MV-4-11 (cell line): Measurements from ENCODE around the gene CACNG4.
"Not testable (repeated sequence)": the region's sequence is repeated elsewhere in the genome, so short reads cannot be mapped to it uniquely, and the experiment has no call there.

Experiments
- DNase-seq: peaks from one replicate; lab custom pipeline; 2025; lab: John Stamatoyannopoulos, UW

CACNG4 gene

DNA sequence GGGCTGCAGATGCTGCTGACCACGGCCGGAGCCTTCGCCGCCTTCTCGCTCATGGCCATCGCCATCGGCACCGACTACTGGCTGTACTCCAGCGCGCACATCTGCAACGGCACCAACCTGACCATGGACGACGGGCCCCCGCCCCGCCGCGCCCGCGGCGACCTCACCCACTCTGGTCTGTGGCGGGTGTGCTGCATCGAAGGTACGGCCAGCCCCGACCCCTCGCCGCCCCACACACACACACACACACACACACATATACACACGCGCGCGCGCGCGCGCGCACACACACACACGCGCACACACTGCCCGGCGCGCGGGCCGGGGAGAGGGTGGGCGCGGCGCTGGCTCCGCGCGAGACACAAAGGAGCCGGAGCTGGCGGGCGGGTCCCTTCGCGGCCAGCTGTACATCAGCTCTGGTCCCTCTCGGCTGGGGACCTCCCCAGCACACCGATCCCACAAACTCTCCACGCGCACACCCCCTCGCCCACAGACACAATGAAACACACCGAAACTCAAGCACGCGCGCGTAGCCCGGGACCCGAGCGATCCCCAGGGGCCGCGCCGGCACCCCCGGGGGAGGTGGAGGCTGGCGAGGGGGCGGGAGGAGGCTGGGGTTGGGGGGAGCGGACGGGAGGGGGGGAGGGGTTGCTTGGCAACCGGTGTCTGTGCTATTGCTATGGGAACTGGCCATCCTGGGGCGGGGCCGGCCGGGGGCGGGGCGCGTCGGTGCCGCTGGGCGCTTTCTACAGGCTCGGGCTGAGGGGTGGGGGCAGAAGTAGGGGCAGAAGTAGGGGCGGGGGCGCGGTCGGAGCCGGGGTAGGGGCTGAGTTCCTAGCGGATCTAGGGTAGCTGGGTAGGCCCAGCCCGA lies 658 bp downstream of the CACNG4 start:
- no peak for DNase-seq

DNA sequence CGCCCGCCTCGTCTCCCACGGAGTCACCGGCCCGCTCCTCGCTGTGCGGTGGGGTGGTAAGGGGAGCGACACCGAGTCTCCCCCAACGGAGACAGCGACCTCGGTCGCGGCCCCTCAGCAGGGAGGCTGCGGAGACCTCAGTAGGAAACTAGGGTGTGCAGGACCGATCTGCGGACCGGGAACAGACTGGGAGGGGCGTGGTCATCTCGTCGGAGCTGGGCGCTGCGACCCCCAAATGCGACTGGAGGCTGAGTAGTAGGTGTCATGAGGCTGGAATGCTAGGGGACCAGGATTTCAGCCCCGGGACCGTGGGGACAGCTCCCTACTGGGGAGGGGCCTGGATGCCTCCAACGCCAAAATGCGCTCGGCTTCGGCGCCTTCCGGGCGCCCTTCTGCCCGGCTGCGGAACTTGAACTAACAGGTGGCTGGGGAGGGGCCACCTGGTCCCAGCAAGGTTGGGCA lies 1.3 kb downstream of the CACNG4 start:
- no peak for DNase-seq

DNA sequence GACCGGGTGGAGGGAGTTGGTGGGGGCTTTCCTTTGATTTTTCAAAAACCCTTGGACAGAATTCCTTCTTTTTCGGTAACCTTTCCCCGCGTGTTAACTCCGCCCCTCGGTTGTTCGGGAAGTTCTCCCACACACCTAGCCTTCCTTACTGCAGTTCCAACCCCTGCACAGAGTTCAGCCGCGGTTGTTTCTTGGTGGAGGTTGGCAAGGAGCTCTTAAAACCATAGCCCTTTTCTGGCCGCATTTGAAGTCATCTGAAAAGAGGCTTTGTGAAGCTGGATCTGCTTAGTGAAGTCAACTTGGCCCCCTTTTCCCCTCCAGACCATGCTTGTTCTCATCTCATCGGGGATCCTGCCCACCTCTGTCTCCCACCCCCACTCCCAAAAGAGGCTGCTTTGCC lies 1.8 kb downstream of the CACNG4 start:
- DNase-seq = no peak

DNA sequence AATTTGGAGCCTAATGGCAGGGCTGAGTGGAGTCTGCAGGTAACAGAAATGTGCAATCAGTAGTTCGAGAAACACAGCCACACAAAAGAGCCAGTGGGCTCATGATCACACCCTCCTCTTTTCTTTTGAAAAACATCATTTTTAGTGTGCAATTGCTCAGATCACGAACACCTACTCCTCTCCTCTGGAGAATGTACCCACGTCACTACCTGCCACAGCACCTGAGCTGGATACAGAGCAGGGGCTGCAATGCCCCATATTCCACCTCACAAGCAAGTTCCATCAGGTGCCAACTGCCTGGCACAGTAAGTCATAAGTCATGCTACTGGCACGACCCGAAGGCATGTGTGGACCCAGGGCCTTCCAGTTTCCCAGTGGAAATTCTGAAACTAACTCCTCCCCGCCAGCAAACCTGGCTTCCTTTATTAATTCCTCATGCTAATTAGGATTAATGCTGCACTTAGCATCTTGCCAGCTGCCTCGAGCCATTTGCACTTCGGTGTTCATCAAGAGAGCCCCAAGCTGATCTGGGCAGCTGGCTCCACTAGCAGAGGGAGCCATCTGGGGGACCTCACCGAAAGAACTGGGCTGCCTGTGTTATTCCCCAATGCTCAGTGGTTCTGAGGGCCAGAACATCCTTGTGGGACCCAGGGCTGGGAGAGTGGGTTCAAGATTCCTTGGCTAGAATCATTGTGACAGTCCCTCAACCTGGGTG lies 2.4 kb downstream of the CACNG4 start:
- DNase-seq = no peak

DNA sequence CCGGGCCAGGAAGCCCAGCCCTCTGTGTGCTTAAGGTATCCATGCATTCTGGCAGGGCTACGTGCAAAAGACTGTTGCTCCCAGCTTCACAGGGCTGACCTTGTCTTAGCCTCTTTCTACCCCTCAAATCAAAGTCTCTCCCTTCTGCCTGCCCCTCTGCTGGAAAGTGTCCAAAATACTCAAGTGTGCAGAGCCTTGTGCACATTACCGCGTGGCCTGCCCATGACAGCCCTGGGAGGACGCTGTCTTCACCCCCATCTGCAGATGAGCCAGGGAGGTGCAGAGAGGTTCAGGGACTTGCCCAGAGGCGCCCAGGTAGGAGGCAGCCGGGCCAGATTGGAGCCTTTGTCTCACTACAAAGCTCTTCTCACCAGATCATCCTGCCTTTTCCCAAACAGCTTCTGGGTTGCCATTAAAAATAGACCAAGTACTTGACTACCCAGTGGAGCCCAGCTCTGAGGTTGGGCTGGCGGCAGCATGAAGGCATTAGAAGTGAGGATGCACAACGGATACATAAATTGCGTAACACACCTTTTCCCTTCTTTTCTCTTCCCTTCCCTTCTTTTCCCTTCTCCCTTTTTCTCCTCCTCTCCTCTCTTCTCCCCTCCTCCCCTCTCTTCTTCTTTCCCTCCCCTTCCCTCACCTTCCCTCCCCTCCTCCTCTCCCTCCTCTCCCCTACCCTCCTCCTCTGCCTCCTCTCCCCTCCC lies 3.5 kb downstream of the CACNG4 start:
- no peak for DNase-seq

DNA sequence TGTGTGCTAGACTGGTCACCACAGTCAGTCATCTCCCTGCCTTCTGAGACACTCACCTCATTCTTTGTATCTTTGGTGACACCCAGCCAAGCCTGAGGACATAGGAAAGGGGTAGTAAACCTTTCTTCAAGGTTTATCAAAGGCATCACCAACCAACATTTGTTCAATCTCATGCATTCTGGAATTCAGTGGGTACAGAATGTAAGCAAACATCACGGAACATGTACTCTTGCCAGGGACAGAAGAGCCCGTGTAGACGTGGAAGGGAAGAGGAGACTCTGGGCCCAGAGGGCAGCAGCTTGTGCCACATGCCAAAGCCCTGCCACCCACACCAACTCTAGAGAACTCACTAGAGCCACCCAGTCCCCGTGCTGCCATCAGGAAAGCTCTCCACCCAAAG lies 4.4 kb downstream of the CACNG4 start:
- DNase-seq = no peak

DNA sequence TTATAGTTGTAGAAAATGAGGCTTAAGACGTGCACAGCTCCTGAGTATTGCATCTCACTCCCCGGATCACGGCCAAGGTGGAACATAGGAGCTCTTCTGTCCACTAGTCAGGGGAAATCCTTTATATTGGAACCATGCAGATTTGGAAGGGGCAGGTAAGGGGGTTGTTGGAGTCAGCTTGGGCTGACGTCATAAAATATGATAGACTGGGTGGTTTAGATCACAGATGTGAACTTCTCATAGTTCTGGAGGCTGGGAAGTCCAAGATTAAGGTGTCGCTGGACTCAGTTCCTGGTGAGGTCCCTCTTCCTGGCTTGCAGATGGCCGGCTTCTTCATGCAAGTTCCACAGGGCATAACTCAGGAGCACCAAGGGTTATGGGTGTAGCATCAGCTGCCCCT lies 5.6 kb downstream of the CACNG4 start:
- no peak for DNase-seq

DNA sequence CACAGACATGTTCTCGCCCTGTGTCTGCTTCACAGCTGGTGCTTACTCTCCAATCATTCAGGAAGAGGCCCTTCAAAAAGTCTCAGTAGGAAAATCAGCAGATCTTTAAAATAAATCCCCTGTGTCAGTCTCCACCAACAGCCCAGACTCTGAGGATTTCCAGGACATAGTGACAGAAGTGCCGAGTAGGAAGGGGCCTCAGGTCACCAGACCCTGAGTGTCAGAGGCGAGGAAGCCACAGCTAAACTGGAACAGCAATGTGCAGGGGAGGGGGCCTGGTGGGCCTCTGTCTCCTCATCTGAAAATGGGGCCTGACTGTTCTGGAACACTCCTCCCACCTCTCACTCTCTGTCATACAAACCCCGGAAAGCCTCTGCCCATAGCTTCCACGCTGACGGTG lies 6.3 kb downstream of the CACNG4 start:
- no peak for DNase-seq

DNA sequence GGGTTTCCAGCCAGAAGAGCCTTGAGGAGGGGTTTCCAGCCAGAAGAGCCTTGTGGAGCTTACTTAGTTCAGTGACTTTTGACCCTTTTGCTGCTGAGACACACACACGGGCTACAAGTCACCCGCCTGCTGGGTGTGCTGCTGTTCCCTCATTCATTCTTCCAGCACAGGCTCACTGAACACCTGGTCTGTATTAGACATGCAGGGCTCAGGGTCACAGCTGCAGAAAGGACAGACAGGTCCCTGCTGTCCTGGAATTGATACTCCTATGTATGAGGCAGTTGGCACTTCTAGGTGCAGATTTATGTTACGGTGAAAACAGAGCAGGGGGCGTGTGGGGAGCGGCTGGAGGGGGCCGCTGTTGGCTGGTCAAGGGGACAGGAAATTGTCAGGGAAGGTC lies 6.8 kb downstream of the CACNG4 start:
- DNase-seq = no peak

DNA sequence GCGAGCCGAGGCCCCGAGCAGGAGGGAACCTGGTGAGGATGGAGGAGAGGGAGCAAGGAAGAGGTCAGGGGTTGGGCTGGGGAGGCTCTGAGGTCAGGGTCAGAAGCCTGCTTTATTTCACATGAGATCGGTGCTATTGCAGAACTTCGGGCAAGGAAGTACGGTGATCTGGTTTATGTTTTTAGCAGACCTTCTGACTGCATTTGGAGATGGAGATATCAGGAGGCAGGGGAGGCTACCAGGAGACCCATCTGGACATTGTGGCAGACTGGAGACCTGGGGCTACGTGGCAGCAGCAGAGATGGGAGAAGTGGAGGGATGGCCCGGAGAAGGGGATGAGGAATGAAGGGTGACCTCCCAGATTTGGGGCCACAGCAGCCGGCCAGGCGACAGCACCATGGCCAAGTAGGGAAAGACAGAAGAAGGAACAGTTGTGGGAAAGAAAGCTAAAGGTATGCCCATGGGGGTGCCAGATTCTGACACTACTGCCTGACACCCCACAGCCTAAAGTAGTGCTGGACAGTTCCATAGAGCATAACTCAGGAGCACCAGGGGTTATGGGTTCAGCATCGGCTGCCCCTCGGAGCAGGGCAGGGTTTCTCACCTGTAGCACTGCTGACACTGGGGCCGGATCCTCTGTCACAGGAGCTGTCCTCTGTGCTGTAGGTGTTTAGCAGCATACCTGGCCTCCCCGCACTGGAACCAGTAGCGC lies 7.4 kb downstream of the CACNG4 start:
- no peak for DNase-seq

DNA sequence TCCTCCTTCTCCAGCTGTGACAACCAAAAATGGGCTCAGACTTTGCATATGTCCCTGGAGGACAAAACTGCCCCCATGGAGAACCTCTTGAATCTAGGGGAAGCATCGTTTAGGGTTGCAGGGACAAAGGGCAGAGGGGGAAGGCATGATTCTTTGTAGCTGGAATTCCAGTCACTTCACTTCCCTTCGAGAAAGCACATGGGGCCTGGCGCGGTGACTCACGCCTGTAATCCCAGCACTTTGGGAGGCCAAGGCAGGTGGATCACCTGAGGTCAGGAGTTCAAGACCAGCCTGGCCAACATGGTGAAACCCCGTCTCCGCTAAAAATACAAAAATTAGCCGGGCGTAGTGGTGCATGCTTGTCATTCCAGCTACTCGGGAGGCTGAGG lies 7.9 kb downstream of the CACNG4 start:
- not testable (repeated sequence) for DNase-seq

DNA sequence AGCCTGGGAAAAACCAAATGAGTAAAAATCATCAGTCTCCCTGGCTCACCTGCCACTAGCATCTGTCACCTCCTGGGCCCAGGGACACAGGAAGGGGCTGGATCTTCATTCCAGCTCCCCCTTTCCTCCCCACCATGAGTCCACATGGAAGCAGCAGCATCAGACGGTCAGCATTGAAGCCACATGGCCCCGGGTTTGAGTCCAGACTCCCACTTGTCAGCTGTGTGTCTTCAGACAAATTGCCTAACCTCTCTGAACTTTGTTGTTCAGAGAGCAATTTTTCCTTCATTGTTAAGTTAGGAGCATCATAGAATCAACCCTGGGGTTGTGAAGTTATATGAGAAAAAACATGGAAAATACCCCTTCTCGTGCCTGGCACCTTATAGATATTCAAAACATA lies 10.7 kb downstream of the CACNG4 start:
- DNase-seq = no peak

DNA sequence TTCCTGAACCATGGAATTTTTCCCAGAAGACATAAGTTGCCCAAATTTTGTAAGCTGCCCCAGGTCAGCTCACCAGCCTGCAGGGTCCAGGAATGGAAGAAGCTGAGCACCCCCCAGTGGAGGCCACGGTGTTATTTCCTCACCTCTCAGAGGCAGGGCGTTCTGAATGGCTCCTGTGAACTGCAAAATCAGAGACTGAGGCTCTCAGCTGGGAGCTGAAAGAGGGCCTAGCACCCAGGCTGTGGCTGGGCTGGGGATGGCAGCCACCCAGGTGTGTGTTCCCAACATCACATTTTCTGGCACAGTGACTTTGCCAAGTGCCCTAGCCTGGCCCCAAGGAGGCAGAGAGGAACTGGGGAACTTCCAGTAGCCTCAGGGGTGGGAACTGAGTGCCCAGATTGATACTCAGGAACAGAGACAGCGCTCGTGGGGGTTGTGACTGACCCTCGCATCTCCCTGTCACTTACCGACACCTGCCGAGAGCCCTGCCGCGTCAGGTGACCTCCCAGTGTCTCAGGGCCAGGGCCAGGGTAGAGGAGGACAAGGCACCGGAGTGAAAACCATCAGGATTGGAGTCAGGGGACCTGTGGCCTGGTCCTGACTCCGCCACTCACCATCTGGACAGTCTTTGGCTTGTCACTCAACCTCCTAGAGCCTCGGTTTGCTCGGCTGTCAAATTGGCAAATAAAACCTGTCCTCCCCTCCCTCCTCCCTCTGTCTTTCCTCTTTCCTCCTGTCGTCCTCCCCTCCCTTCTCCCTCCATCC lies 11.3 kb downstream of the CACNG4 start:
- DNase-seq = peak; percentile 9

DNA sequence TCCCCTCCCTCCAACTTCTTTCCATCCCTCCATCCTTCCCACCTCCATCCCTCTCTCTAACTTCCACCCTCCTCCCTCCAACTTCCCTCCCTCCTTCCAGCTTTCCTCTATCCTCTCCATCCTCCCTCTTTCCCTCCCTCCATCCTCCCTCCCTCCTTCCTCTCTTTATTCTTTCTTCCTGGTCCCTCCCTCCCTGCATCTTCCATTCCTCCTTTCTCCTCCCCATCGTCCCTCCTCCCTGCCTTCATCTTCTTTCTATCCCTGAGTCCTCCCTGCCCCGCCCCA lies 11.8 kb downstream of the CACNG4 start:
- DNase-seq = no peak

DNA sequence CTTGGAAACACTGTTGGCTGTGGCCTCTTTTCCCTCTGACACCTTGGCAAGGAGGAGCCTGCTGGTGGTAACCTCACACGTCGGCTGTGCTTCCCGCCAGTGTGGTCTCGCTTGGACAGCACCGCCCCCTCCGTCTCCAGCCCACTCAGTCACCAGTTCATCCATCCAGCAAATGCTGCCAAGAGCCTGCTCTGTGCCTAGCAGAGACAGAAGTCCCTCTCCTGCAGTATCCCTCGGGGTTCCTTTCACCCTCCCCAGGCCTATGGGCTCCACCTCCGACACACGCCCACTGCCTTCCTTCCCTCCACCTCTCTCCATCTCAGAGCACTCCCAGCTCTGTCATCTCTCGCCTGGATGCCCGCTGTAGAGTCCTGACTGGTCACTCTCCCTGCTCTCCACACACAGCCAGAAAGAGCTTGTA lies 12.3 kb downstream of the CACNG4 start:
- DNase-seq = no peak

DNA sequence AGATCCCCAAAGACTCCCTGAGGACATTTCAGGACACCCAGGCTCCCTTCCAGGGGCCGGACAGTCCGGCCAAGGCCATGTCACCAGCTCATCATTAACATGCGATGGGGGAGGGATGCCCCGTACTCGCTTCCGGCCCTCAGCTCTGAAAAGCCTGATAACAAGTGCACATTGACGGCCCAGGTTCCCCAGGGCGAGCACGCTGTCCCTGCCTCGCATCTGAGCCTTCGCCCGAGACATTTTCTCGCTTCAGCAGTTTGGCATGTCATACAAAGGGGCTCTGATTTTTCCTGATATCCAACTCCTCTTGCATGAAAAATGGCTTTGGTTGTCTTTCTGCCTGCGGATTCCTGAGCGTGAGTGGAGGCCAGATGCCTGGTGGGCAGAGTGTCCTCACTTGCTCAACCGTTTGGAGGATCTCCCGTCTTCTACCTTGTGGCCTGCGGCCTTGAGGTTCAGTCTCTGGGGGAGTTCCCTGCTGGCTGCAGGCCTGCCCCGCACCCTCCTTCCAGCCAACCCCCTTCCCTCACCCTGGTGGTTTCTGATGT lies 14.1 kb downstream of the CACNG4 start:
- DNase-seq = no peak

DNA sequence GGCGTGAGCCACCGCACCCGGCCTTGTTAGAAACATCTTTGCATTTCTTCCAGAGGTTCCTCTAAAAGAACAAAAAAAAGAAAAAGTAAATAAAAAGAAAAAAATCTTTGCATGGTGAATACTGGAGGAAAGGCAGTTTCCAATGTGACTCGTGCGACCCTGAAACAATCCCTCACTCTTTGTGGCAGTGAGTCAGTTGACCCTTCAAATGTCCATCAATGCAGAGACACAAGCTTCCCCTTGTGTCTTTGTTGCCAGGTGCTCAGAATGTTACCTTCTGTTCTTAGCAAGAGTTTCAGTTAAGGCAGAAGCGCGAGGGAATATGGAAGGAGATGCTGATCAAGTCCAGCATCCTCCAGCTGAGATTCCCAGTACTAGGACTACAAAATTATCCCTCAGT lies 16.4 kb downstream of the CACNG4 start:
- DNase-seq = no peak

DNA sequence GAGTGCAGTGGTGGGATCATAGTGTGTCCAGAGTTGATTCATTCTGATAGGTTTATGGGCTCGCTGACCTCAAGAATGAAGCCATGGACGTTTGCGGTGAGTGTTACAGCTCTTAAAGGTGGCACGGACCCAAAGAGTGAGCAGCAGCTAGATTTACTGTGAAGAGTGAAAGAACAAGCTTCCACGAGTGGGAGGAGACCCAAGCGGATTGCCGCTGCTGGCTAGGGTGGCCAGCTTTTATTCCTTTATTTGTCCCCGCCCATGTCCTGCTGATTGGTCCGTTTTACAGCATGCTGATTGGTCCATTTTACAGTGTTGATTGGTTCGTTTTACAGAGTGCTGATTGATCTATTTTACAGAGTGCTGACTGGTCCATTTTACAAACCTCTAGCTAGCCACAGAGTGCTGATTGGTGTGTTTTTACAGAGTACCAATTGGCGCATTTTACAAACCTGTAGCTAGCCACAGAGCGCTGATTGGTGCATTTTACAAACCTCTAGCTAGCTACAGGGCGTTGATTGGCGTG lies 17.5 kb downstream of the CACNG4 start:
- no peak for DNase-seq

DNA sequence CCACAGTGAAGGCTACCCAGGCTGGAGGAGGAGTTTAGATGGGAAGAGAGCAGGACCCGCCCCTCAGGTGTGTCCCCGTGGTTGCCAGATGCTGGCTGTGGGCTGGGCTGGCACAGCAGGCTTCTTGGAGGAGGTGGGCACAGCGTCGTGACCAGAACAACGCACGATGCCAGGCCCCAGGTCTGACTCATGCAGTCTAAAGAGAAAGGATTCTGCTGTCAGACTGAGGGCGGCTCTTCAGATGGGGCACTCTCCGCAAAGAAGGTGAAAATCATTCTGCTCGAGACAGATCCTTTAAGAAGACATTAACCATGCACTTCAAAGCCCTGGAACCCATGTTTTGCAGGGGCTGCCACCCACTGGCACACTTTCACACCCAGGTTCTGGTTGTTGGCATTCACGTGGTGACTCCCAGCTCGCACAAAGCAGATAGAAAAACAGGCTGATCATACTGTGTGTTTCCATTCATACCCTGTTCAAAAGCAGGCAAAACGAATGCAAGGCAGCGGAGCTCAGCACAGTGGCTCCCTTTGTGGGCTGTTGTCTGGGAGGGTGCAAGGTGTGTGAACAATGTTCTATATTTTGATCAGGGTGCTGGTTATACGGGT lies 19.0 kb downstream of the CACNG4 start:
- DNase-seq = no peak

DNA sequence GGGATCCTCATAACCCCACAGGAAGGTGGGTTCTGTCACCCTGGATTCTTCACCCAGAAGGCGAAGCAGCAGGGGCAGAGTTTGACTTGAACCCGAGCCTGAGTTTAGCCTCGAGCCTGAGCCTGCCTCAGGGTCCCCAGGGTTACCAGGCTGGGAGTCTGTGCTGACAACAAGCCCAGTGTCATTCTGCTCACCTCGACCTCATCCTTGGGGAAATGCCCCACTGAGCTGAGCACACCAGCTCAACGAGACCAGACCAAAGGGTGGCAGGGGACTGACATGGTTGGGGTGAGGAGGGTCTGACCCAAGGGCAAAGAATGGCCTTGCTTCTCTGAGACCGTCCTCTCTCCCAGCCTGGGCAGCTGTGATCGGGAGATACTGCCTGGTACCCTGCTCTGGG lies 20.2 kb downstream of the CACNG4 start:
- DNase-seq = no peak
